K562 (cell line): ENCODE measurements around the gene RIN3. TPM values are rescaled to one million over a fixed set of nuclear protein-coding genes. Genes with fewer than 3 reads are reported as not detected.

Experiments used
- ATAC-seq: fragments of 200-7000 bp; cut with Tn5 transposase; 3 replicates; pipeline ENCODE4 v1.9.1; 2020; ENCODE audit warnings: moderate library complexity
- BruUV-seq: library from RNA; stranded (reverse); fragments of 400-500 nt; replicated peaks from 2 replicates; lab custom pipeline; 2021; lab: Mats Ljungman, UMichigan
- CTCF ChIA-PET: fragments of 300-600 bp; formaldehyde crosslinking; extraction: SDS; loops from one replicate; lab custom pipeline; 2021; ENCODE audit warnings: low intra/inter-chr PET ratio; lab: Yijun Ruan, JAX
- POLR2A ChIA-PET: fragments of 300-600, 350-650 bp; sonication (Branson Sonifier 250); formaldehyde crosslinking; extraction: SDS; loops from one replicate; lab custom pipeline; 2021; ENCODE audit warnings: antibody characterized with exemption, inconsistent platforms; lab: Yijun Ruan, JAX
- DNase-seq, 4 experiments: peaks; one replicate each; pipeline versions ENCODE4 v3.0.0 to v3.0.0-alpha.2; 2011 to 2018; ENCODE audit warnings: low spot score in 3 of 4, mixed read lengths in 3 of 4; ENCODE audit errors: extremely low read depth in 1 of 4
- FAIRE-seq: peaks from 2 replicates; lab custom pipeline; 2011; peaks lifted over from hg19 to GRCh38; lab: Jason Lieb, UNC
- H2AFZ ChIP-seq: 2 replicates; pipeline ENCODE4 v1.6.0; 2011; ENCODE audit warnings: low read depth, low read length, control low read depth, inconsistent platforms
- H3K27ac ChIP-seq: fragments of 200-600 bp; 3 replicates; pipeline ENCODE4 v1.8.0; 2011; ENCODE audit warnings: low read depth, mild to moderate bottlenecking, control low read depth, inconsistent platforms, low read length, moderate library complexity, mixed read lengths; ENCODE audit errors: extremely low read depth
- H3K27me3 ChIP-seq, 2 experiments: fragments of 300-600 bp in 1 of 2; 2 replicates in 1 of 2; 3 replicates in 1 of 2; pipeline versions ENCODE4 v1.6.0 to v1.8.0; 2011; ENCODE audit warnings: inconsistent platforms in 2 of 2, low read length in 2 of 2, mild to moderate bottlenecking in 1 of 2, mixed read lengths in 1 of 2, moderate library complexity in 1 of 2; ENCODE audit not compliant: control insufficient read depth in 2 of 2, insufficient read depth in 2 of 2
- H3K36me3 ChIP-seq: fragments of 300-600 bp; 3 replicates; pipeline ENCODE4 v1.8.0; 2011; ENCODE audit warnings: mild to moderate bottlenecking, low read length, inconsistent platforms; ENCODE audit not compliant: control insufficient read depth, insufficient read depth
- H3K4me1 ChIP-seq, 2 experiments: fragments of 200-600 bp in 1 of 2; replicated peaks in 1 of 2; 2 replicates in 1 of 2; 3 replicates in 1 of 2; pipeline versions ENCODE4 v1.5.1 to v1.8.0; 2011; ENCODE audit warnings: inconsistent platforms in 2 of 2, low read length in 2 of 2, mild to moderate bottlenecking in 1 of 2, mixed read lengths in 1 of 2, moderate library complexity in 1 of 2; ENCODE audit not compliant: control insufficient read depth in 2 of 2, insufficient read depth in 2 of 2
- H3K4me2 ChIP-seq: 2 replicates; pipeline ENCODE4 v1.6.1; 2011; ENCODE audit warnings: low read length, control low read depth, inconsistent platforms, mixed read lengths; ENCODE audit not compliant: insufficient read depth
- H3K4me3 ChIP-seq: fragments of 200-600 bp; sonication (generic), shearing (Covaris generic); 2 replicates; pipeline ENCODE4 v1.5.1; 2016; ENCODE audit warnings: control low read depth, inconsistent platforms
- H3K79me2 ChIP-seq: fragments of 200-600 bp; 3 replicates; pipeline ENCODE4 v1.8.0; 2011; ENCODE audit warnings: low read length, inconsistent platforms; ENCODE audit not compliant: control insufficient read depth, insufficient read depth
- H3K9ac ChIP-seq, 2 experiments: 2 replicates each; pipeline versions ENCODE4 v1.6.0 to v1.6.1; 2011; ENCODE audit warnings: low read depth in 2 of 2, low read length in 2 of 2, control low read depth in 1 of 2, inconsistent platforms in 1 of 2, mild to moderate bottlenecking in 1 of 2, mixed read lengths in 1 of 2; ENCODE audit not compliant: insufficient read depth in 1 of 2
- H3K9me1 ChIP-seq: one replicate; pipeline ENCODE4 v1.6.0; 2011; ENCODE audit warnings: inconsistent platforms, mild to moderate bottlenecking, low read length, moderate library complexity; ENCODE audit not compliant: control insufficient read depth, insufficient read depth
- H3K9me3 ChIP-seq: replicated peaks from 2 replicates; pipeline ENCODE4 v1.5.1; 2011; ENCODE audit warnings: low read depth, low read length, inconsistent platforms; ENCODE audit not compliant: control insufficient read depth, insufficient read depth
- H4K20me1 ChIP-seq: replicated peaks from 2 replicates; pipeline ENCODE4 v1.6.1; 2011; ENCODE audit warnings: low read length, inconsistent platforms, mixed read lengths; ENCODE audit not compliant: control insufficient read depth, insufficient read depth
- CBFA2T3 ChIP-seq: fragments of 450-650 bp; IDR thresholded peaks from 2 replicates; pipeline ENCODE4 v1.6.1; 2017
- OTX1 ChIP-seq: fragments of 450-650 bp; formaldehyde crosslinking; IDR thresholded peaks from 2 replicates; pipeline ENCODE4 v1.4.0; 2022; ENCODE audit warnings: mild to moderate bottlenecking
- SIN3B ChIP-seq: fragments of 450-650 bp; IDR thresholded peaks from 2 replicates; pipeline ENCODE4 v1.6.1; 2017; ENCODE audit warnings: low read depth, mild to moderate bottlenecking, moderate library complexity
- STAG1 ChIP-seq: sonication (generic); formaldehyde crosslinking; IDR thresholded peaks from 2 replicates; pipeline ENCODE4 v1.5.0; 2020; ENCODE audit warnings: missing genetic modification reagents, borderline replicate concordance
- TAL1 ChIP-seq: fragments of 450-650 bp; IDR thresholded peaks from 2 replicates; pipeline ENCODE4 v1.6.1; 2016; ENCODE audit warnings: mild to moderate bottlenecking
- TCF3 ChIP-seq: sonication (generic); formaldehyde crosslinking; IDR thresholded peaks from 2 replicates; pipeline ENCODE4 v1.4.0; 2020; ENCODE audit warnings: mild to moderate bottlenecking, missing genetic modification reagents
- WGBS: fragments of 100-300 bp; shearing (Covaris generic); methylation state at CpG from one replicate; pipeline ENCODE4 v1.1.6; 2016; ENCODE audit warnings: low coverage, mixed read lengths; ENCODE audit not compliant: insufficient coverage; ENCODE audit errors: missing lambda C conversion rate; 5-methylcytosine and 5-hydroxymethylcytosine counted together
- in situ Hi-C: fragments of 300-500 bp; cut with MboI; formaldehyde crosslinking; loops from 4 replicates; pipeline ENCODE4 v1.15.0; 2018; ENCODE audit warnings: inconsistent platforms, mixed read lengths
- intact Hi-C: fragments of 100-400 bp; cut with micrococcal nuclease; formaldehyde crosslinking; loops from 2 replicates; pipeline ENCODE4 v1.14.2; 2022
- polyA plus RNA-seq, 8 experiments: library from polyadenylated mRNA; depleted of rRNA in 4 of 8; stranded (reverse) in 5 of 8; unstranded in 3 of 8; fragments of >200 nt; fragmentation: Nextera tagmentation in 2 of 8; fragmentation: Illumina TruSeq in 1 of 8; extraction: Ambion mirVana in 2 of 8; extraction: Trizol in 1 of 8; gene quantifications; 2 replicates each; pipeline versions ENCODE4 v1.2.1 to v1.2.3, GENCODE V29; 2011 to 2014; ENCODE audit warnings: inconsistent platforms in 1 of 8, missing spikeins in 1 of 8
- total RNA-seq, 7 experiments: library from RNA; depleted of rRNA in 6 of 7; stranded (reverse); fragments of >200 nt in 6 of 7; fragmentation: Illumina TruSeq in 2 of 7; extraction: Trizol in 2 of 7; gene quantifications; 2 replicates each; pipeline versions ENCODE4 v1.2.1 to v1.2.3, GENCODE V29; 2011 to 2021; ENCODE audit warnings: low replicate concordance in 1 of 7
- TF ChIP-seq, protein P1 (sequence below): fragments of 450-650 bp; IDR thresholded peaks from 2 replicates; pipeline ENCODE4 v1.7.0; 2016; ENCODE audit warnings: borderline replicate concordance
- TF ChIP-seq, protein P2 (sequence below): fragments of 250-450 bp; sonication (Bioruptor Pico); IDR thresholded peaks from 2 replicates; pipeline ENCODE4 v1.8.0; 2022; ENCODE audit warnings: moderate library complexity, mild to moderate bottlenecking, inconsistent platforms
- TF ChIP-seq, protein P3 (sequence below), 2 experiments: fragments of 450-650 bp in 1 of 2; sonication (generic) in 1 of 2; formaldehyde crosslinking in 1 of 2; IDR thresholded peaks; 2 replicates each; pipeline versions ENCODE4 v1.7.1 to v1.9.0; 2016 to 2022; ENCODE audit warnings: inconsistent platforms in 1 of 2, mild to moderate bottlenecking in 1 of 2, missing genetic modification reagents in 1 of 2

Gene RIN3
- total and polyA plus RNA-seq, 9 of the 15 experiments (the other 6 are each of a cell fraction or from before 2014, with no cell fraction given): 0.01 to 0.49 (median 0.08) TPM; not detected in 5

GRCh38 chr14:92734618-92735017 is 221.0 kb downstream of the RIN3 start (continued):
- TF ChIP-seq STAG1 (no peak), TAL1 (peak; percentile 56), OTX1 (CRISPR knock-in tag) (no peak), TCF3 (CRISPR knock-in tag) (peak; percentile 76), SIN3B (no peak), CBFA2T3 (peak; percentile 60; the same call in 1 of the 2 replicates)
- TF ChIP-seq, protein P1, sequence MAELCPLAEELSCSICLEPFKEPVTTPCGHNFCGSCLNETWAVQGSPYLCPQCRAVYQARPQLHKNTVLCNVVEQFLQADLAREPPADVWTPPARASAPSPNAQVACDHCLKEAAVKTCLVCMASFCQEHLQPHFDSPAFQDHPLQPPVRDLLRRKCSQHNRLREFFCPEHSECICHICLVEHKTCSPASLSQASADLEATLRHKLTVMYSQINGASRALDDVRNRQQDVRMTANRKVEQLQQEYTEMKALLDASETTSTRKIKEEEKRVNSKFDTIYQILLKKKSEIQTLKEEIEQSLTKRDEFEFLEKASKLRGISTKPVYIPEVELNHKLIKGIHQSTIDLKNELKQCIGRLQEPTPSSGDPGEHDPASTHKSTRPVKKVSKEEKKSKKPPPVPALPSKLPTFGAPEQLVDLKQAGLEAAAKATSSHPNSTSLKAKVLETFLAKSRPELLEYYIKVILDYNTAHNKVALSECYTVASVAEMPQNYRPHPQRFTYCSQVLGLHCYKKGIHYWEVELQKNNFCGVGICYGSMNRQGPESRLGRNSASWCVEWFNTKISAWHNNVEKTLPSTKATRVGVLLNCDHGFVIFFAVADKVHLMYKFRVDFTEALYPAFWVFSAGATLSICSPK: no peak
- TF ChIP-seq, protein P2, sequence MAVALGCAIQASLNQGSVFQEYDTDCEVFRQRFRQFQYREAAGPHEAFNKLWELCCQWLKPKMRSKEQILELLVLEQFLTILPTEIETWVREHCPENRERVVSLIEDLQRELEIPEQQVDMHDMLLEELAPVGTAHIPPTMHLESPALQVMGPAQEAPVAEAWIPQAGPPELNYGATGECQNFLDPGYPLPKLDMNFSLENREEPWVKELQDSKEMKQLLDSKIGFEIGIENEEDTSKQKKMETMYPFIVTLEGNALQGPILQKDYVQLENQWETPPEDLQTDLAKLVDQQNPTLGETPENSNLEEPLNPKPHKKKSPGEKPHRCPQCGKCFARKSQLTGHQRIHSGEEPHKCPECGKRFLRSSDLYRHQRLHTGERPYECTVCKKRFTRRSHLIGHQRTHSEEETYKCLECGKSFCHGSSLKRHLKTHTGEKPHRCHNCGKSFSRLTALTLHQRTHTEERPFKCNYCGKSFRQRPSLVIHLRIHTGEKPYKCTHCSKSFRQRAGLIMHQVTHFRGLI (CRISPR knock-in tag): no peak
- TF ChIP-seq, all 486 proteins: peak for 6

- ChIA-PET POLR2A (no interaction called here), CTCF (no interaction called here)
- peaks cover 0 to 6% of the 10 kb centered on the region in 2 experiments; a peak in 1 of 5 replicates for H3K27me3 ChIP-seq
- no peaks in the 10 kb centered on the region for H3K9me3 ChIP-seq
- ATAC-seq (no peak), FAIRE-seq (no peak), DNase-seq (no peak)
- peaks cover 0 to 12% of the 10 kb centered on the region in 2 experiments; a peak in 3 of 5 replicates for H3K4me1 ChIP-seq
- intact Hi-C loops: no loop called here
- H4K20me1 ChIP-seq: no peaks in the 10 kb centered on the region
- 31% methylated on average over 6 of the region's 6 CpGs for WGBS
- no peak overlapping the region for H3K4me2 ChIP-seq
- no peak overlapping the region for H3K9ac ChIP-seq
- no peak overlapping the region for H3K4me3 ChIP-seq
- in situ Hi-C loops: no loop called here
- BruUV-seq: no TSS peak
- no peaks in the 10 kb centered on the region for H3K79me2 ChIP-seq
- no peaks in the 10 kb centered on the region for H3K9me1 ChIP-seq
- no peak overlapping the region for H3K27ac ChIP-seq
- no peak overlapping the region for H2AFZ ChIP-seq
- H3K36me3 ChIP-seq: no peaks in the 10 kb centered on the region
- TF ChIP-seq, protein P3, sequence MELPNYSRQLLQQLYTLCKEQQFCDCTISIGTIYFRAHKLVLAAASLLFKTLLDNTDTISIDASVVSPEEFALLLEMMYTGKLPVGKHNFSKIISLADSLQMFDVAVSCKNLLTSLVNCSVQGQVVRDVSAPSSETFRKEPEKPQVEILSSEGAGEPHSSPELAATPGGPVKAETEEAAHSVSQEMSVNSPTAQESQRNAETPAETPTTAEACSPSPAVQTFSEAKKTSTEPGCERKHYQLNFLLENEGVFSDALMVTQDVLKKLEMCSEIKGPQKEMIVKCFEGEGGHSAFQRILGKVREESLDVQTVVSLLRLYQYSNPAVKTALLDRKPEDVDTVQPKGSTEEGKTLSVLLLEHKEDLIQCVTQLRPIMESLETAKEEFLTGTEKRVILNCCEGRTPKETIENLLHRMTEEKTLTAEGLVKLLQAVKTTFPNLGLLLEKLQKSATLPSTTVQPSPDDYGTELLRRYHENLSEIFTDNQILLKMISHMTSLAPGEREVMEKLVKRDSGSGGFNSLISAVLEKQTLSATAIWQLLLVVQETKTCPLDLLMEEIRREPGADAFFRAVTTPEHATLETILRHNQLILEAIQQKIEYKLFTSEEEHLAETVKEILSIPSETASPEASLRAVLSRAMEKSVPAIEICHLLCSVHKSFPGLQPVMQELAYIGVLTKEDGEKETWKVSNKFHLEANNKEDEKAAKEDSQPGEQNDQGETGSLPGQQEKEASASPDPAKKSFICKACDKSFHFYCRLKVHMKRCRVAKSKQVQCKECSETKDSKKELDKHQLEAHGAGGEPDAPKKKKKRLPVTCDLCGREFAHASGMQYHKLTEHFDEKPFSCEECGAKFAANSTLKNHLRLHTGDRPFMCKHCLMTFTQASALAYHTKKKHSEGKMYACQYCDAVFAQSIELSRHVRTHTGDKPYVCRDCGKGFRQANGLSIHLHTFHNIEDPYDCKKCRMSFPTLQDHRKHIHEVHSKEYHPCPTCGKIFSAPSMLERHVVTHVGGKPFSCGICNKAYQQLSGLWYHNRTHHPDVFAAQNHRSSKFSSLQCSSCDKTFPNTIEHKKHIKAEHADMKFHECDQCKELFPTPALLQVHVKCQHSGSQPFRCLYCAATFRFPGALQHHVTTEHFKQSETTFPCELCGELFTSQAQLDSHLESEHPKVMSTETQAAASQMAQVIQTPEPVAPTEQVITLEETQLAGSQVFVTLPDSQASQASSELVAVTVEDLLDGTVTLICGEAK (IDR thresholded peaks at IDR 0.05): no peak
- TF ChIP-seq, protein P3 (CRISPR knock-in tag; IDR thresholded peaks at IDR 0.05): no peak
These were observed 221.8 kb downstream of the RIN3 start for GRCh38 chr14:92735344-92735743.
